Smooth muscle cell (in vitro differentiated cells): ENCODE measurements around the gene ASMT. TPM values are rescaled to one million over a fixed set of nuclear protein-coding genes. Genes with fewer than 3 reads are reported as not detected.
"Not testable (repeated sequence)": the region's sequence is repeated elsewhere in the genome, so short reads cannot be mapped to it uniquely, and the experiment has no call there.

Source experiments
- DNase-seq: peaks from one replicate; lab custom pipeline; 2025; ENCODE audit not compliant: unreplicated experiment; lab: John Stamatoyannopoulos, UW
- H2AFZ ChIP-seq: fragments of 200-600 bp; sonication (generic); 2 replicates; pipeline ENCODE4 v1.6.0; 2016; ENCODE audit warnings: antibody characterized with exemption, low read depth, mild to moderate bottlenecking
- H3F3A ChIP-seq: fragments of 200-600 bp; sonication (generic); 2 replicates; pipeline ENCODE4 v1.6.0; 2017; ENCODE audit warnings: antibody characterized with exemption, low read depth
- H3K27ac ChIP-seq: fragments of 200-600 bp; sonication (generic); 2 replicates; pipeline ENCODE4 v1.5.1; 2016; ENCODE audit warnings: low read depth, mild to moderate bottlenecking
- H3K27me3 ChIP-seq: fragments of 200-600 bp; sonication (generic); 2 replicates; pipeline ENCODE4 v1.6.1; 2016; ENCODE audit warnings: low read depth, mild to moderate bottlenecking
- H3K36me3 ChIP-seq: fragments of 200-600 bp; sonication (generic); 2 replicates; pipeline ENCODE4 v1.5.1; 2016; ENCODE audit warnings: low read depth
- H3K4me1 ChIP-seq: fragments of 200-600 bp; sonication (generic); 2 replicates; pipeline ENCODE4 v1.5.1; 2016; ENCODE audit warnings: low read depth
- H3K4me2 ChIP-seq: fragments of 200-600 bp; sonication (generic); 2 replicates; pipeline ENCODE4 v1.6.0; 2016; ENCODE audit warnings: mild to moderate bottlenecking
- H3K4me3 ChIP-seq: fragments of 200-600 bp; sonication (generic); 2 replicates; pipeline ENCODE4 v1.5.1; 2016; ENCODE audit warnings: mild to moderate bottlenecking
- H3K79me2 ChIP-seq: fragments of 200-600 bp; sonication (generic); 2 replicates; pipeline ENCODE4 v1.6.0; 2016; ENCODE audit warnings: low read depth, mild to moderate bottlenecking
- H3K9ac ChIP-seq: fragments of 200-600 bp; sonication (generic); 2 replicates; pipeline ENCODE4 v1.6.0; 2016; ENCODE audit warnings: low read depth
- H3K9me3 ChIP-seq: fragments of 200-600 bp; sonication (generic); replicated peaks from 2 replicates; pipeline ENCODE4 v1.5.1; 2016; ENCODE audit warnings: low read depth
- H4K20me1 ChIP-seq: fragments of 200-600 bp; sonication (generic); 2 replicates; pipeline ENCODE4 v1.6.0; 2016; ENCODE audit warnings: low read depth
- WGBS: methylation state at CpG from one replicate; pipeline ENCODE4 v1.1.7; 2016; ENCODE audit warnings: low lambda C conversion rate; 5-methylcytosine and 5-hydroxymethylcytosine counted together
- polyA plus RNA-seq: library from polyadenylated mRNA; unstranded; fragments of >200 nt; fragmentation: Nextera tagmentation; extraction: Ambion mirVana; gene quantifications from 2 replicates; pipeline ENCODE4 v1.2.1, GENCODE V29; 2016
- total RNA-seq: library from RNA; depleted of rRNA; stranded (reverse); fragments of >200 nt; gene quantifications from 2 replicates; pipeline ENCODE4 v1.2.3, GENCODE V29; 2014
- TF ChIP-seq, protein P1 (sequence below): fragments of 200-600 bp; sonication (generic); IDR thresholded peaks from 2 replicates; pipeline ENCODE4 v1.5.1; 2017; ENCODE audit warnings: borderline replicate concordance, mild to moderate bottlenecking, antibody characterized with exemption; ENCODE audit not compliant: insufficient read depth, poor library complexity, severe bottlenecking

ASMT gene
- total and polyA plus RNA-seq, 2 experiments from 2014 or later, result 0.41 TPM; not detected in 1

DNA sequence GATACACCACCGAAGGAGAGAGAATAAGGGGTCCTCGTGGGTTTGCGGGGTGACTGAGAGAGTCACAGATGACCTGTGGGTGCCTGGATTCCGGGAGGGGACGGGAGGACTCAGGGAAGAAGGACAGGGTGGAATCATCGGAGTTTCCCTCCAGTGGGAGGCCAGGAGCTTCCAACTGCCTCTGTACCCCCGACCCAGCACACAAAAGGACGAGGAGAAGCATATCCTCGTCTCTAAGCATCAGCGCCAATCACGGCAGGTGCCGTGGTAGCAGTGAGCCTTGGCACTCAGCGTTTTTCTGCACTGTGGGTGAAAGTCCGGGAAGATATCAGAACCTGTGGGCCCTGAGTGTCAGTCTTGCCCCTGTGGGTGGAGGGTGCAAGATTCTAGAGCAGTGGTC is 62.0 kb downstream of the ASMT start:
- DNase-seq, result no peak
- TF ChIP-seq, protein P1, sequence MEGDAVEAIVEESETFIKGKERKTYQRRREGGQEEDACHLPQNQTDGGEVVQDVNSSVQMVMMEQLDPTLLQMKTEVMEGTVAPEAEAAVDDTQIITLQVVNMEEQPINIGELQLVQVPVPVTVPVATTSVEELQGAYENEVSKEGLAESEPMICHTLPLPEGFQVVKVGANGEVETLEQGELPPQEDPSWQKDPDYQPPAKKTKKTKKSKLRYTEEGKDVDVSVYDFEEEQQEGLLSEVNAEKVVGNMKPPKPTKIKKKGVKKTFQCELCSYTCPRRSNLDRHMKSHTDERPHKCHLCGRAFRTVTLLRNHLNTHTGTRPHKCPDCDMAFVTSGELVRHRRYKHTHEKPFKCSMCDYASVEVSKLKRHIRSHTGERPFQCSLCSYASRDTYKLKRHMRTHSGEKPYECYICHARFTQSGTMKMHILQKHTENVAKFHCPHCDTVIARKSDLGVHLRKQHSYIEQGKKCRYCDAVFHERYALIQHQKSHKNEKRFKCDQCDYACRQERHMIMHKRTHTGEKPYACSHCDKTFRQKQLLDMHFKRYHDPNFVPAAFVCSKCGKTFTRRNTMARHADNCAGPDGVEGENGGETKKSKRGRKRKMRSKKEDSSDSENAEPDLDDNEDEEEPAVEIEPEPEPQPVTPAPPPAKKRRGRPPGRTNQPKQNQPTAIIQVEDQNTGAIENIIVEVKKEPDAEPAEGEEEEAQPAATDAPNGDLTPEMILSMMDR, result no peak

DNA sequence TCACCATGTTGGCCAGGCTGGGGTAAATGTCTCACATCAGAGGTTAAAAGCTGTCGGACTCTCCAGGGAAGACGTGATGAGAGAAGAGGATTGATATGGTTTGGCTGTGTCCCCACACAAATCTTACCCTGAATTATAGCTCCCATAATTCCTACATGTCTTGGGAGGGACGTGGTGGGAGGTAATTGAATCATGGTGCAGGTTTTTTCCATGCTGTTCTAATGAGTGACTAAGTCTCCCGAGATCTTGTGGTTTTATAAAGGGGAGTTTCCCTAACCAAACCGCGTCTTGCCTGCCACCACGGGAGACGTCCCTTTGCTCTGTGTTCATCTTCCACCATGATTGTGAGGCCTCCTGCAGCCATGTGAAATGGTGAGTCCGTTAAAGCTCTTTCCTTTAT is 64.4 kb downstream of the ASMT start:
- H3F3A ChIP-seq, result no peaks in the 10 kb centered on the region
- TF ChIP-seq, protein P1, result no peak

More for the DNA sequence above, 62.0 kb downstream of the ASMT start:
- Histone ChIP-seq H3K9me3 (no peaks in the 10 kb centered on the region), H2AFZ (no peak overlapping the region), H3K36me3 (no peaks in the 10 kb centered on the region), H3K4me3 (no peak overlapping the region), H3K9ac (no peak overlapping the region), H3K27ac (no peak overlapping the region), H3F3A (no peaks in the 10 kb centered on the region), H3K79me2 (no peaks in the 10 kb centered on the region), H4K20me1 (no peaks in the 10 kb centered on the region), H3K27me3 (no peaks in the 10 kb centered on the region), H3K4me1 (no peaks in the 10 kb centered on the region), H3K4me2 (no peak overlapping the region)
- 93% methylated on average over 14 of the region's 14 CpGs for WGBS

DNA sequence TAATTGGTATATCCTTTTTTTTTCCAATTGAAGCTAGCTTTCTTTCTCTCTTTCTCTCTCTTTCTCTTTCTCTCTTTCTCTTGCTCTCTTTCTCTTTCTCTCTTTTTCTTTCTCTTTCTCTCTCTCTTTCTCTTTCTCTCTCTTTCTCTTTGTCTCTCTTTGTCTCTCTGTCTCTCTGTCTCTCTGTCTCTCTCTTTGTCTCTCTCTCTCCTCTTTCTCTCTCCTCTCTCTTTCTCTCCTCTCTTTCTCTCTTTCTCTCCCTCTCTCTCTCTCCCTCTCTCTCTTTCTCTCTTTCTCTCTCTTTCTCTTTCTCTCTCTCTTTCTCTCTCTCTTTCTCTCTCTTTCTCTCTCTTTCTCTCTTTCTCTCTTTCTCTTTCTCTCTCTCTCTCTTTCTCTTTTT is 66.6 kb downstream of the ASMT start:
- no peaks in the 10 kb centered on the region for H3K27me3 ChIP-seq
- no peak overlapping the region for H3K4me2 ChIP-seq
- H3K4me1 ChIP-seq, result no peaks in the 10 kb centered on the region
- no peak overlapping the region for H3K4me3 ChIP-seq
- H4K20me1 ChIP-seq, result no peaks in the 10 kb centered on the region
- H3K9ac ChIP-seq, result no peak overlapping the region
- no peaks in the 10 kb centered on the region for H3K36me3 ChIP-seq
- no peaks in the 10 kb centered on the region for H3K79me2 ChIP-seq
- H3K9me3 ChIP-seq, result no peaks in the 10 kb centered on the region
- no peak overlapping the region for H3K27ac ChIP-seq
- DNase-seq, result no peak
- H2AFZ ChIP-seq, result no peak overlapping the region
- peaks cover 2% of the 10 kb centered on the region for H3F3A ChIP-seq
- TF ChIP-seq, protein P1, result no peak

More for the DNA sequence above, 64.4 kb downstream of the ASMT start:
- H3K4me1 ChIP-seq, result no peaks in the 10 kb centered on the region
- H3K4me3 ChIP-seq, result no peak overlapping the region
- DNase-seq, result no peak
- H2AFZ ChIP-seq, result no peak overlapping the region
- 47% methylated on average over 9 of the region's 9 CpGs for WGBS
- no peak overlapping the region for H3K27ac ChIP-seq
- no peaks in the 10 kb centered on the region for H3K79me2 ChIP-seq
- no peak overlapping the region for H3K4me2 ChIP-seq
- H3K36me3 ChIP-seq, result no peaks in the 10 kb centered on the region
- H3K27me3 ChIP-seq, result no peaks in the 10 kb centered on the region
- H3K9ac ChIP-seq, result no peak overlapping the region
- no peaks in the 10 kb centered on the region for H4K20me1 ChIP-seq
- no peaks in the 10 kb centered on the region for H3K9me3 ChIP-seq

DNA sequence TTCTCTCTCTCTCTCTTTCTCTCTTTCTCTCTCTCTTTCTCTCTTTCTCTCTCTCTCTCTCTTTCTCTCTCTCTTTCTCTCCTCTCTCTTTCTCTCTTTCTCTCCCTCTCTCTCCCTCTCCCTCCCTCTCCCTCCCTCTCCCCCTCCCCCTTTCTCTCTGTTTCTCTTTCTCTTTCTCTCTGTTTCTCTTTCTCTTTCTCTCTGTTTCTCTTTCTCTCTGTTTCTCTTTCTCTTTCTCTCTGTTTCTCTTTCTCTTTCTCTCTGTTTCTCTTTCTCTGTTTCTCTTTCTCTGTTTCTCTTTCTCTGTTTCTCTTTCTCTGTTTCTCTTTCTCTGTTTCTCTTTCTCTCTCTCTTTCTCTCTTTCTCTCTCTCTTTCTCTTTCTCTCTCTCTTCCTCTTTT is 67.0 kb downstream of the ASMT start:
- not testable (repeated sequence) for DNase-seq, H4K20me1 ChIP-seq

DNA sequence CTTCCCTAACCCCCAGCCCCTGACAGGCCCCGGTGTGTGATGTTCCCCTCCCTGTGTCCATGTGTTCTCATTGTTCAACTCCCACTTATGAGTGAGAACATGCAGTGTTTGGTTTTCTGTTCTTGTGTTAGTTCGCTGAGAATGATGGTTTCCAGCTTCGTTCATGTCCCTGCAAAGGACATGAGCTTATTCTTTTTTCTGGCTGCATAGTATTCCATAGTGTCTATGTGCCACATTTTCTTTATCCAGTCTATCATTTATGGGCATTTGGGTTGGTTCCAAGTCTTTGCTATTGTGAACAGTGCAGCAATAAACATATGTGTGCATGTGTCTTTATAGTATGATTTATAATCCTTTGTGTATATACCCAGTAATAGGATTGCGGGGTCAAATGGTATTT is 67.6 kb downstream of the ASMT start:
- H3K27ac ChIP-seq, H4K20me1 ChIP-seq, H3K4me3 ChIP-seq, H3K4me2 ChIP-seq, H3K36me3 ChIP-seq, H3K79me2 ChIP-seq, DNase-seq, H3K9me3 ChIP-seq, H3K27me3 ChIP-seq, H3K9ac ChIP-seq, H3F3A ChIP-seq, H3K4me1 ChIP-seq, H2AFZ ChIP-seq: not testable (repeated sequence)
- 91% methylated on average over 4 of the region's 4 CpGs for WGBS

More for the DNA sequence above, 67.0 kb downstream of the ASMT start:
- not testable (repeated sequence) for H3K9me3 ChIP-seq, H3K4me2 ChIP-seq, H2AFZ ChIP-seq, H3K27ac ChIP-seq, H3F3A ChIP-seq, H3K4me1 ChIP-seq, H3K4me3 ChIP-seq, H3K79me2 ChIP-seq, H3K9ac ChIP-seq, H3K36me3 ChIP-seq, H3K27me3 ChIP-seq

DNA sequence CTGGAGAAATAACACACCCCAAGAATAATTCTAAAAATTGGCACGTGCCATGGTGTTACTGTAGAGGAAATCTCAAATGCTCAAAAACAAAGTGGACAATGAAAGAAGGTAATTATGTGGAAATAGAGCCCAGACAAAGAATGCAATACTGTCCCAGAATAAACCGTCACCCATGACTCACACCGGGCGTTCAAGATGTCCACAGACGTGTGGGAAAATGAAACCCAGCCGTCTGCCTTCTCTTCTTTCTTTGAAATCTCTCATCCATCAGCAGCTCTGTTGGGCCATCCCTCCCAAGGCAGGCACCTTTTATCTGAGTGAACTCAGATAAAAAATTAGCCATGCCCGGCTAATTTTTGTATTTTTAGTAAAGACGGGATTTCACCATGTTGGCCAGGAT is 70.0 kb downstream of the ASMT start:
- not testable (repeated sequence) for H3K4me3 ChIP-seq, H3F3A ChIP-seq, H3K4me1 ChIP-seq, H2AFZ ChIP-seq, H3K36me3 ChIP-seq, H3K27me3 ChIP-seq, H3K4me2 ChIP-seq, H4K20me1 ChIP-seq, H3K9me3 ChIP-seq, H3K79me2 ChIP-seq, DNase-seq
- 53% methylated on average over 8 of the region's 8 CpGs for WGBS
- H3K27ac ChIP-seq, result peak overlapping the region; percentile 84
- H3K9ac ChIP-seq, result peak overlapping the region; percentile 18

DNA sequence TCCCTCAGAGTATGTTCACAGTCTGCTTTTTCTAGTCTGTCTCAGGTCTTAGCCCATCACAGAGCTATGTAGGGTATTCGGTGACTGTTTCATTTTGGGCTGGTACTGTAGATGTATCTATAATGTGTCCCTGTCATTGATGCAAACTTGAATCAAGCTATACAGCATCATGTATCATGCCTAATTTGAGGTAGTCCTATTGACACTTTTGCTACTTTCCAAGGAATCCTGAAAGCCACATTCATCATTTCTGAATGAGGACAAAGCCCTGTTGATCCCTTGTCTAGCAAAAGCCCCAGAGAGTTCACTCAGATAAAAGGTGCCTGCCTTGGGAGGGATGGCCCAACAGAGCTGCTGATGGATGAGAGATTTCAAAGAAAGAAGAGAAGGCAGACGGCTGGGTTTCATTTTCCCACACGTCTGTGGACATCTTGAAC is 70.6 kb downstream of the ASMT start:
- not testable (repeated sequence) for H3K4me3 ChIP-seq, H3K9me3 ChIP-seq, H3K79me2 ChIP-seq, H3K4me1 ChIP-seq, H3K4me2 ChIP-seq, DNase-seq, H2AFZ ChIP-seq, H4K20me1 ChIP-seq, H3F3A ChIP-seq, H3K27me3 ChIP-seq, H3K36me3 ChIP-seq
- Histone ChIP-seq H3K27ac (peak overlapping the region; percentile 84), H3K9ac (peak overlapping the region; percentile 18)
- 47% methylated on average over 2 of the region's 3 CpGs for WGBS
